OCI-LY1 (cell line): Measurements from ENCODE around the gene CHRND.

Source experiments
- CTCF ChIP-seq: fragments of 200-600 bp; sonication (generic), shearing (Covaris generic); IDR thresholded peaks from 2 replicates; pipeline ENCODE4 v1.5.1; 2017; ENCODE audit warnings: mild to moderate bottlenecking, antibody characterized with exemption, low read length, moderate library complexity, mixed read lengths
- EZH2 ChIP-seq: fragments of 200-600 bp; sonication (generic), shearing (Covaris generic); IDR thresholded peaks from 2 replicates; pipeline ENCODE4 v1.8.0; 2017; ENCODE audit warnings: borderline replicate concordance, mixed run types, mild to moderate bottlenecking, antibody characterized with exemption, low read length, moderate library complexity, mixed read lengths

GRCh38 chr2:232541195-232541960, 15.4 kb downstream of the CHRND start:
- TF ChIP-seq CTCF, result no peak
- TF ChIP-seq EZH2, result no peak
